Astrocyte of the cerebellum (primary cell): Measurements from ENCODE around the gene DHRS4.
A peak's percentile ranks its signal among the peaks of the same experiment; 100 is the strongest.
"Not testable (repeated sequence)": the region's sequence is repeated elsewhere in the genome, so short reads cannot be mapped to it uniquely, and the experiment has no call there.

Experiments
- DNase-seq: peaks from one replicate; pipeline ENCODE4 v3.0.0-alpha.2; 2011; ENCODE audit warnings: low read depth
- H3K4me3 ChIP-seq: 2 replicates; pipeline ENCODE4 v1.5.1; 2011; ENCODE audit warnings: mild to moderate bottlenecking, low read depth, low read length, moderate library complexity
- CTCF ChIP-seq: IDR thresholded peaks from 2 replicates; pipeline ENCODE4 v1.5.1; 2012; ENCODE audit warnings: low read length, low read depth, moderate library complexity, mild to moderate bottlenecking; ENCODE audit errors: missing control alignments
- in situ Hi-C: cut with HindIII; loops from 2 replicates; pipeline ENCODE4 v1.10.0; 2017; ENCODE audit warnings: low sequenced_read_pairs

DHRS4 gene

GRCh38 chr14:23950411-23951135 is 3.0 kb upstream of the DHRS4 start:
- no peak overlapping the region for H3K4me3 ChIP-seq
- no peak for TF ChIP-seq CTCF
- no peak for DNase-seq
- in situ Hi-C loops = no loop called here

GRCh38 chr14:23951136-23951466 is 2.5 kb upstream of the DHRS4 start:
- H3K4me3 ChIP-seq, in situ Hi-C loops, DNase-seq: not testable (repeated sequence)

GRCh38 chr14:23951590-23952201 is 1.9 kb upstream of the DHRS4 start:
- in situ Hi-C loops = no loop called here
- no peak overlapping the region for H3K4me3 ChIP-seq
- no peak for TF ChIP-seq CTCF
- DNase-seq = no peak

GRCh38 chr14:23953116-23953463 is 480 bp upstream of the DHRS4 start:
- in situ Hi-C loops, DNase-seq: not testable (repeated sequence)
- H3K4me3 ChIP-seq = peak overlapping the region; percentile 82

GRCh38 chr14:23954279-23954614 is 677 bp downstream of the DHRS4 start:
- in situ Hi-C loops, DNase-seq: not testable (repeated sequence)
- peak overlapping the region; percentile 82 for H3K4me3 ChIP-seq

GRCh38 chr14:23954965-23955364 is 1.4 kb downstream of the DHRS4 start:
- DNase-seq, in situ Hi-C loops, H3K4me3 ChIP-seq: not testable (repeated sequence)

- in situ Hi-C loops, DNase-seq, H3K4me3 ChIP-seq: not testable (repeated sequence)
Observed at GRCh38 chr14:23955811-23956210, 2.2 kb downstream of the DHRS4 start.

- in situ Hi-C loops, H3K4me3 ChIP-seq, DNase-seq: not testable (repeated sequence)
Observed at GRCh38 chr14:23957913-23958569, 4.5 kb downstream of the DHRS4 start.

- DNase-seq, H3K4me3 ChIP-seq, in situ Hi-C loops: not testable (repeated sequence)
Observed at GRCh38 chr14:23960899-23961298, 7.3 kb downstream of the DHRS4 start.

- DNase-seq, in situ Hi-C loops, H3K4me3 ChIP-seq: not testable (repeated sequence)
Observed at GRCh38 chr14:23961704-23962103, 8.1 kb downstream of the DHRS4 start.

GRCh38 chr14:23969130-23969480 is 15.5 kb downstream of the DHRS4 start:
- H3K4me3 ChIP-seq, in situ Hi-C loops, DNase-seq: not testable (repeated sequence)

- H3K4me3 ChIP-seq = peak overlapping the region; percentile 33
- in situ Hi-C loops, DNase-seq: not testable (repeated sequence)
Observed at GRCh38 chr14:23969481-23970282, 16.1 kb downstream of the DHRS4 start.

GRCh38 chr14:23970283-23970659 is 16.7 kb downstream of the DHRS4 start:
- in situ Hi-C loops, DNase-seq: not testable (repeated sequence)

GRCh38 chr14:23973178-23973577 is 19.6 kb downstream of the DHRS4 start:
- in situ Hi-C loops, DNase-seq, H3K4me3 ChIP-seq: not testable (repeated sequence)

More at GRCh38 chr14:23970283-23970659, 16.7 kb downstream of the DHRS4 start:
- H3K4me3 ChIP-seq = not testable (repeated sequence)

- DNase-seq, in situ Hi-C loops, H3K4me3 ChIP-seq: not testable (repeated sequence)
Observed at GRCh38 chr14:23974041-23974440, 20.5 kb downstream of the DHRS4 start.
